Gastroesophageal sphincter (tissue), 3 donors: ENCODE results near the gene SGCE.

Experiments
- CTCF ChIP-seq, 4 experiments: fragments of 200-600 bp in 2 of 4; fragments of 450-650 bp in 2 of 4; sonication (generic) in 1 of 4; IDR thresholded peaks; one replicate each; pipeline ENCODE4 v1.5.1; 2017 to 2019; ENCODE audit warnings: antibody characterized with exemption in 4 of 4, mild to moderate bottlenecking in 2 of 4, moderate library complexity in 2 of 4
- EP300 ChIP-seq: sonication (generic); formaldehyde crosslinking; IDR thresholded peaks from one replicate; pipeline ENCODE4 v1.6.1; 2017; ENCODE audit warnings: antibody characterized with exemption, mild to moderate bottlenecking
- POLR2A ChIP-seq, 2 donors: fragments of 450-650 bp; IDR thresholded peaks; one replicate each; pipeline ENCODE4 v1.6.1; 2017; ENCODE audit warnings: antibody characterized with exemption in 2 of 2, mild to moderate bottlenecking in 2 of 2, moderate library complexity in 1 of 2
- POLR2AphosphoS5 ChIP-seq: sonication (generic); formaldehyde crosslinking; IDR thresholded peaks from one replicate; pipeline ENCODE4 v1.6.1; 2017; ENCODE audit warnings: antibody characterized with exemption

DNA sequence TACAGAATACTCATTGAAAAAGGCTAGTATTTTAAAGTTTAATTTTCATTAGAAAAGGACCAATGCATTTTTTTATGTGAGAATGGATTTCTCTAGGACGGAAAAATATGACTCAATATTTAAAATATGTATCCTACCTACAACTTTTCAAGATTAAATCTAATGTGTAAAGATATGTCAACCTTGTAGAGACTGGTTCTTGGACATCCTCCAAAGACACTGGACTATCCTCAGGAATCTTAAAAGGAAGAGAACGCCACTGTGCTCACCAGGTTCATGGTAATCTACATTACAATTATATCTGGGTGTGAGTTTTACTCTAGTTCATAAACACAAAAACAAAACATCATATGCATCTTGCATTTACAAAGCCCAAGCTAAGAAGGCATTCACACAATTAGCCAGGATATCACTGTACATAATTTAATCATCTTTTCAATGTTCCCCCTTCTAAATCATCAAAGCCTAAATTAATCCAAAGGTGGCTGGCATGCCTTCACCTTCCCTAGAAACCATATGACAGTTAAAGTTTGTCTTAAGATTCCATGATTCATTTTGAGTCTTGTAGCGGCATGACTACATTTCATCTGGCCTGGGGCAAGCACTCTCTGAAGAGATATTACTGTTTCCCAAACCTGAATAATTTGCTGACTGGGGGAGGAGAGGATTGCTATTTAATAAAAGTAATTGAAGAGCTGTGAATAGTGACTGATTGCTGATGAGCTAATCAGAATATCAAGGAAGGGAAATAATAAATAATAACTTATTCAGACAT lies 12.0 kb downstream of the SGCE start:
- TF ChIP-seq CTCF (IDR thresholded peaks at IDR 0.05) (no peak), POLR2A (IDR thresholded peaks at IDR 0.05) (no peak), POLR2AphosphoS5 (no peak), EP300 (no peak)
